Panc1 (cell line): Measurements from ENCODE around the gene TBATA.

ENCODE experiments used
- TF ChIP-seq, protein P1 (sequence below): fragments of 450-650 bp; IDR thresholded peaks from 2 replicates; pipeline ENCODE4 v1.5.1; 2017; ENCODE audit warnings: mild to moderate bottlenecking
- TF ChIP-seq, protein P2 (sequence below), 2 experiments: IDR thresholded peaks; 2 replicates each; pipeline ENCODE4 v1.6.1; 2011 to 2012; ENCODE audit warnings: low read depth in 2 of 2, control low read depth in 1 of 2, low read length in 1 of 2, mild to moderate bottlenecking in 1 of 2, moderate library complexity in 1 of 2; ENCODE audit not compliant: insufficient read depth in 1 of 2

DNA sequence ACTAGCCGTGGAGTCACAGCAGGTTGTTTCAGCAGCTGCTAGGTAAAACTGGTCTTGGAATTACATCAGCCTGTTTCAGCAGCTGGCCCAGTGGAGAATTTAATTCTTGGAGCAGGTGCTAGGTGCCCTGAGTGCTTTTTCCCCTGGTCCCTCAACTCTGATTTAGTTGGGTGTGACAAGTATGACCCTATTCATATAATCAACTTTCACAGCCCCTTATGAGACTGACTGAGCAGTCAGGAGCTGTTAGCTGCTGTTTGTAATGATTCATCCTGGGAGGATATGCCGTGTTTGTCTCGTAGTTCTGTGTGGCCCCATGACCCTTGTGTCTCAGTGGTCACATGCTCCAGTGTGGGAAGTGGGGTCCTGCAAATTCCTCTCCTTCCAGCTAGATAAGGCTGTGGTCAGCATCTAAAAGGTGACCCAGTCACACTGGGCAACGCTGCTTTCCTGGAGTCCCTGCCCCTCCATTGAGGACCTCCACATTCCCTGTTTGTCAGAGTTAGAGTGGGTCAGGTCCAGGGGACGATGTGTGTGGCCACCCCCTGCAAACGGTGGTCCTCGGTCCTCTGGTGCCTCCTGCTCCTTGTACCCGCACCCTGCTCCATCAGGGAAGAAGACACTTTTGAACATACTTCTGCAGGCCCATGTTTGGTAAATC, 28.3 kb downstream of the TBATA start:
- TF ChIP-seq, protein P1, sequence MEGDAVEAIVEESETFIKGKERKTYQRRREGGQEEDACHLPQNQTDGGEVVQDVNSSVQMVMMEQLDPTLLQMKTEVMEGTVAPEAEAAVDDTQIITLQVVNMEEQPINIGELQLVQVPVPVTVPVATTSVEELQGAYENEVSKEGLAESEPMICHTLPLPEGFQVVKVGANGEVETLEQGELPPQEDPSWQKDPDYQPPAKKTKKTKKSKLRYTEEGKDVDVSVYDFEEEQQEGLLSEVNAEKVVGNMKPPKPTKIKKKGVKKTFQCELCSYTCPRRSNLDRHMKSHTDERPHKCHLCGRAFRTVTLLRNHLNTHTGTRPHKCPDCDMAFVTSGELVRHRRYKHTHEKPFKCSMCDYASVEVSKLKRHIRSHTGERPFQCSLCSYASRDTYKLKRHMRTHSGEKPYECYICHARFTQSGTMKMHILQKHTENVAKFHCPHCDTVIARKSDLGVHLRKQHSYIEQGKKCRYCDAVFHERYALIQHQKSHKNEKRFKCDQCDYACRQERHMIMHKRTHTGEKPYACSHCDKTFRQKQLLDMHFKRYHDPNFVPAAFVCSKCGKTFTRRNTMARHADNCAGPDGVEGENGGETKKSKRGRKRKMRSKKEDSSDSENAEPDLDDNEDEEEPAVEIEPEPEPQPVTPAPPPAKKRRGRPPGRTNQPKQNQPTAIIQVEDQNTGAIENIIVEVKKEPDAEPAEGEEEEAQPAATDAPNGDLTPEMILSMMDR = no peak
- TF ChIP-seq, protein P2, sequence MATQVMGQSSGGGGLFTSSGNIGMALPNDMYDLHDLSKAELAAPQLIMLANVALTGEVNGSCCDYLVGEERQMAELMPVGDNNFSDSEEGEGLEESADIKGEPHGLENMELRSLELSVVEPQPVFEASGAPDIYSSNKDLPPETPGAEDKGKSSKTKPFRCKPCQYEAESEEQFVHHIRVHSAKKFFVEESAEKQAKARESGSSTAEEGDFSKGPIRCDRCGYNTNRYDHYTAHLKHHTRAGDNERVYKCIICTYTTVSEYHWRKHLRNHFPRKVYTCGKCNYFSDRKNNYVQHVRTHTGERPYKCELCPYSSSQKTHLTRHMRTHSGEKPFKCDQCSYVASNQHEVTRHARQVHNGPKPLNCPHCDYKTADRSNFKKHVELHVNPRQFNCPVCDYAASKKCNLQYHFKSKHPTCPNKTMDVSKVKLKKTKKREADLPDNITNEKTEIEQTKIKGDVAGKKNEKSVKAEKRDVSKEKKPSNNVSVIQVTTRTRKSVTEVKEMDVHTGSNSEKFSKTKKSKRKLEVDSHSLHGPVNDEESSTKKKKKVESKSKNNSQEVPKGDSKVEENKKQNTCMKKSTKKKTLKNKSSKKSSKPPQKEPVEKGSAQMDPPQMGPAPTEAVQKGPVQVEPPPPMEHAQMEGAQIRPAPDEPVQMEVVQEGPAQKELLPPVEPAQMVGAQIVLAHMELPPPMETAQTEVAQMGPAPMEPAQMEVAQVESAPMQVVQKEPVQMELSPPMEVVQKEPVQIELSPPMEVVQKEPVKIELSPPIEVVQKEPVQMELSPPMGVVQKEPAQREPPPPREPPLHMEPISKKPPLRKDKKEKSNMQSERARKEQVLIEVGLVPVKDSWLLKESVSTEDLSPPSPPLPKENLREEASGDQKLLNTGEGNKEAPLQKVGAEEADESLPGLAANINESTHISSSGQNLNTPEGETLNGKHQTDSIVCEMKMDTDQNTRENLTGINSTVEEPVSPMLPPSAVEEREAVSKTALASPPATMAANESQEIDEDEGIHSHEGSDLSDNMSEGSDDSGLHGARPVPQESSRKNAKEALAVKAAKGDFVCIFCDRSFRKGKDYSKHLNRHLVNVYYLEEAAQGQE (IDR thresholded peaks at IDR 0.05; ENCODE audit: insufficient read depth in 1 of 2, low read depth in 2 of 2, low read length in 1 of 2) = no peak
